Measurements from ENCODE around the gene RNF144B. TPM values are rescaled to one million over a fixed set of nuclear protein-coding genes. Genes with fewer than 3 reads are reported as not detected.
A peak's percentile ranks its signal among the peaks of the same experiment; 100 is the strongest.

The RNF144B gene
- total RNA-seq, 1 experiment from 2014 or later = 26.2 TPM

- H3K27me3 ChIP-seq (ENCODE audit: insufficient read depth, low read depth) = no peaks in the 10 kb centered on the region
- H3K9me2 ChIP-seq (ENCODE audit: insufficient read depth) = no peaks in the 10 kb centered on the region
- CTCF ChIA-PET = interaction anchor here (0.8 to 1.3 kb wide), 2 partner anchors 98 to 180 kb away, joined by 3 to 7 read pairs; no protein-coding TSS in a partner anchor
- TF ChIP-seq CTCF (conservative IDR thresholded peaks at IDR 0.05) = peak; percentile 95
- no peak for TF ChIP-seq EZH2 (IDR thresholded peaks at IDR 0.05; ENCODE audit: low read depth)
- no peaks in the 10 kb centered on the region for H3K36me3 ChIP-seq (ENCODE audit: low read depth)
- peak overlapping the region; percentile 74 for H2AFZ ChIP-seq
- no peaks in the 10 kb centered on the region for H3K9me3 ChIP-seq (ENCODE audit: insufficient read depth, low read depth)
- H3K4me1 ChIP-seq (replicated peaks; ENCODE audit: insufficient read depth) = peaks cover 12% of the 10 kb centered on the region; the same call in 1 of the 2 replicates
- H4K20me1 ChIP-seq (ENCODE audit: insufficient read depth) = no peaks in the 10 kb centered on the region
- H3K4me2 ChIP-seq = peak overlapping the region; percentile 75
- intact Hi-C loops (cut with micrococcal nuclease; ENCODE audit: unreplicated experiment) = loop anchor here (1.0 to 10.0 kb wide), 9 partner anchors 161 to 1347 kb away; partner anchors contain the start of genes DEK, KDM1B, NHLRC1 and TPMT
- no TSS peak for BruUV-seq (replicated peaks)
- H3F3A ChIP-seq (ENCODE audit: insufficient read depth, low read depth) = no peaks in the 10 kb centered on the region
- no peak overlapping the region for H3K27ac ChIP-seq
- H3K4me3 ChIP-seq = peak overlapping the region; percentile 17; the same call in 1 of the 2 replicates
- H3K79me2 ChIP-seq (ENCODE audit: low read depth) = no peaks in the 10 kb centered on the region
- peak; percentile 61 to 63 for DNase-seq
- POLR2A ChIA-PET (ENCODE audit: unreplicated experiment) = interaction anchor here (0.6 kb wide), 1 partner anchor 96 kb away, joined by 37 read pairs; no protein-coding TSS in a partner anchor
These were observed 116.6 kb downstream of the RNF144B start for GRCh38 chr6:18503593-18504231.

- TF ChIP-seq EZH2 (IDR thresholded peaks at IDR 0.05; ENCODE audit: low read depth) (no peak), CTCF (conservative IDR thresholded peaks at IDR 0.05) (peak; percentile 41; the same call in 1 of the 2 replicates)
- Histone ChIP-seq H3K9me3 (ENCODE audit: insufficient read depth, low read depth) (no peaks in the 10 kb centered on the region), H3K4me1 (replicated peaks; ENCODE audit: insufficient read depth) (peaks cover 12% of the 10 kb centered on the region; the same call in 1 of the 2 replicates), H3K36me3 (ENCODE audit: low read depth) (no peaks in the 10 kb centered on the region), H3K79me2 (ENCODE audit: low read depth) (no peaks in the 10 kb centered on the region), H3K4me2 (peak overlapping the region; percentile 75), H3K9me2 (ENCODE audit: insufficient read depth) (no peaks in the 10 kb centered on the region), H4K20me1 (ENCODE audit: insufficient read depth) (no peaks in the 10 kb centered on the region), H3F3A (ENCODE audit: insufficient read depth, low read depth) (no peaks in the 10 kb centered on the region), H3K27ac (no peak overlapping the region), H3K27me3 (ENCODE audit: insufficient read depth, low read depth) (no peaks in the 10 kb centered on the region), H3K4me3 (no peak overlapping the region; the same call in 1 of the 2 replicates), H2AFZ (peak overlapping the region; percentile 74)
- BruUV-seq (replicated peaks) = no TSS peak
- DNase-seq = no peak
- intact Hi-C loops (cut with micrococcal nuclease; ENCODE audit: unreplicated experiment) = loop anchor here (1.0 to 10.0 kb wide), 9 partner anchors 162 to 1348 kb away; partner anchors contain the start of genes DEK, KDM1B, NHLRC1 and TPMT
- ChIA-PET CTCF (interaction anchor here (0.8 kb wide), 1 partner anchor 99 kb away, joined by 3 read pairs; no protein-coding TSS in a partner anchor), POLR2A (ENCODE audit: unreplicated experiment) (no interaction called here)
These were observed 117.1 kb downstream of the RNF144B start for GRCh38 chr6:18504232-18504596.

- H3K36me3 ChIP-seq (ENCODE audit: low read depth) = no peaks in the 10 kb centered on the region
- no peaks in the 10 kb centered on the region for H3K27me3 ChIP-seq (ENCODE audit: insufficient read depth, low read depth)
- no peak overlapping the region for H3K4me3 ChIP-seq
- BruUV-seq (replicated peaks) = no TSS peak
- no peaks in the 10 kb centered on the region for H3F3A ChIP-seq (ENCODE audit: insufficient read depth, low read depth)
- H2AFZ ChIP-seq = no peak overlapping the region
- no peaks in the 10 kb centered on the region for H3K9me2 ChIP-seq (ENCODE audit: insufficient read depth)
- peaks cover 11% of the 10 kb centered on the region; the same call in 1 of the 2 replicates for H3K4me1 ChIP-seq (replicated peaks; ENCODE audit: insufficient read depth)
- no peak for DNase-seq
- CTCF ChIA-PET = interaction anchor here (0.6 kb wide), 1 partner anchor 987 kb away, joined by 3 read pairs; no protein-coding TSS in a partner anchor
- no peak overlapping the region for H3K27ac ChIP-seq
- H3K4me2 ChIP-seq = no peak overlapping the region
- no peaks in the 10 kb centered on the region for H4K20me1 ChIP-seq (ENCODE audit: insufficient read depth)
- H3K9me3 ChIP-seq (ENCODE audit: insufficient read depth, low read depth) = no peaks in the 10 kb centered on the region
- no peak for TF ChIP-seq EZH2 (IDR thresholded peaks at IDR 0.05; ENCODE audit: low read depth)
- TF ChIP-seq CTCF (conservative IDR thresholded peaks at IDR 0.05) = no peak
- no peaks in the 10 kb centered on the region for H3K79me2 ChIP-seq (ENCODE audit: low read depth)
- POLR2A ChIA-PET (ENCODE audit: unreplicated experiment) = interaction anchor here (0.7 kb wide), 1 partner anchor 259 kb away, joined by 5 read pairs; no protein-coding TSS in a partner anchor
- intact Hi-C loops (cut with micrococcal nuclease; ENCODE audit: unreplicated experiment) = loop anchor here (10.0 kb wide), 1 partner anchor 352 kb away; the partner anchor contains the start of genes KDM1B and TPMT
These were observed 119.3 kb downstream of the RNF144B start for GRCh38 chr6:18506382-18507017.

All from PC-9 (cell line).